ENCODE measurements around the gene AGMO.
"Not testable (repeated sequence)": the region's sequence is repeated elsewhere in the genome, so short reads cannot be mapped to it uniquely, and the experiment has no call there.

AGMO gene

GRCh38 chr7:15566476-15566875 lies 4.7 kb upstream of the AGMO start:
- Histone ChIP-seq H3K27ac (ENCODE audit: low read length) (no peak overlapping the region), H3K27me3 (ENCODE audit: control insufficient read depth, insufficient read depth, low read length) (no peaks in the 10 kb centered on the region), H3K36me3 (ENCODE audit: control insufficient read depth, insufficient read depth, low read length) (no peaks in the 10 kb centered on the region), H3K9me3 (ENCODE audit: control insufficient read depth, insufficient read depth, low read length) (no peaks in the 10 kb centered on the region), H3K4me1 (ENCODE audit: control insufficient read depth, insufficient read depth, low read length) (no peaks in the 10 kb centered on the region), H3K4me3 (ENCODE audit: low read length) (no peak overlapping the region)
- no peak for DNase-seq (ENCODE audit: low read depth, low spot score)
- no CpG with 5 or more reads among the region's 5 CpGs for WGBS (ENCODE audit: insufficient coverage, insufficient read length)

DNA sequence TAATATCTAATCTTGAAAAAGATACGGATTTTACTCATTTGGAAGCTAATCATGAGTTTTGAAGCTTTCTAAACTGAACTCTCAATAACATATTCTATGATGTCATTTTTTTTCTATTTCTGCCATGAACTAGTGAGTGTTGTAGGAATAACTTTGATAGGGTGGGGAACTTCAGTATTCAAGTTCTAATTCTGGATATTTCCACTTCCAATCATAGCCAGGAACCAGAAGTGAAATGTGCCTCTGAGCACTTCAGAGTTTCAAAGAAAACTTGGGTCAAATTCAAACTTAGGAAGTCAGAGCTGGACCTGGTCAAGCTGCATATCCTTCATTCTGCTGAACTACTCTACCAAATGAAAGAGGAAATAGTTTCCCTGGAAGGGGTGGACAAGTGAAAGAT lies 847 bp downstream of the AGMO start:
- Histone ChIP-seq H3K4me3 (ENCODE audit: low read length) (no peak overlapping the region), H3K27me3 (ENCODE audit: control insufficient read depth, insufficient read depth, low read length) (no peaks in the 10 kb centered on the region), H3K27ac (ENCODE audit: low read length) (no peak overlapping the region), H3K4me1 (ENCODE audit: control insufficient read depth, insufficient read depth, low read length) (no peaks in the 10 kb centered on the region), H3K36me3 (ENCODE audit: control insufficient read depth, insufficient read depth, low read length) (no peaks in the 10 kb centered on the region), H3K9me3 (ENCODE audit: control insufficient read depth, insufficient read depth, low read length) (no peaks in the 10 kb centered on the region)
- no peak for DNase-seq (ENCODE audit: low read depth, low spot score)
- WGBS (ENCODE audit: insufficient coverage, insufficient read length), result no CpG with 5 or more reads among the region's 1 CpG

GRCh38 chr7:15559416-15559928 lies 2.3 kb downstream of the AGMO start:
- no peak for DNase-seq (ENCODE audit: low read depth, low spot score)
- Histone ChIP-seq H3K9me3 (ENCODE audit: control insufficient read depth, insufficient read depth, low read length) (no peaks in the 10 kb centered on the region), H3K4me3 (ENCODE audit: low read length) (no peak overlapping the region), H3K4me1 (ENCODE audit: control insufficient read depth, insufficient read depth, low read length) (no peaks in the 10 kb centered on the region), H3K27ac (ENCODE audit: low read length) (no peak overlapping the region), H3K27me3 (ENCODE audit: control insufficient read depth, insufficient read depth, low read length) (no peaks in the 10 kb centered on the region), H3K36me3 (ENCODE audit: control insufficient read depth, insufficient read depth, low read length) (no peaks in the 10 kb centered on the region)
- no CpG with 5 or more reads among the region's 3 CpGs for WGBS (ENCODE audit: insufficient coverage, insufficient read length)

DNA sequence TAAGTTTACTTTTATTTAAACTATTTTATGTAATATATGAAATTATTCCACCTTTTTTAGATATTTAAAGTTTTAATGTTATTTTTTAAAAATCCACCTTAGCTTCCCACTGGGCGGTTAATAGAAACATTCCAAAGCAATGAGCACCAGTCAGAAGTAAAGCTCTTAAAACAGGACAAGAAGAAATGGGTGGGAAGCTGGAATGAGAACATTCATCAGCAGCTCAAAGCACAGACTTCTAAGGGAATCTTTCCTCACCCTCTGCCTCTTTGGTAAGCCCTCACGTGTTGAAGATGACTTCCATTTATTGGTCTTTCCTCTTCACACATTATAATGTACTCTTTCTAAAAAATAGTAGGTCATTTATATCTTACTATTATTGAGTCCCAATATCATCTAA lies 3.1 kb downstream of the AGMO start:
- Histone ChIP-seq H3K4me1 (ENCODE audit: control insufficient read depth, insufficient read depth, low read length) (no peaks in the 10 kb centered on the region), H3K9me3 (ENCODE audit: control insufficient read depth, insufficient read depth, low read length) (no peaks in the 10 kb centered on the region), H3K27ac (ENCODE audit: low read length) (no peak overlapping the region), H3K27me3 (ENCODE audit: control insufficient read depth, insufficient read depth, low read length) (no peaks in the 10 kb centered on the region), H3K36me3 (ENCODE audit: control insufficient read depth, insufficient read depth, low read length) (no peaks in the 10 kb centered on the region), H3K4me3 (ENCODE audit: low read length) (no peak overlapping the region)
- no peak for DNase-seq (ENCODE audit: low read depth, low spot score)
- no CpG with 5 or more reads among the region's 2 CpGs for WGBS (ENCODE audit: insufficient coverage, insufficient read length)

- Histone ChIP-seq H3K4me3 (ENCODE audit: low read length) (no peak overlapping the region), H3K36me3 (ENCODE audit: control insufficient read depth, insufficient read depth, low read length) (no peaks in the 10 kb centered on the region), H3K4me1 (ENCODE audit: control insufficient read depth, insufficient read depth, low read length) (no peaks in the 10 kb centered on the region), H3K27me3 (ENCODE audit: control insufficient read depth, insufficient read depth, low read length) (no peaks in the 10 kb centered on the region), H3K9me3 (ENCODE audit: control insufficient read depth, insufficient read depth, low read length) (no peaks in the 10 kb centered on the region), H3K27ac (ENCODE audit: low read length) (no peak overlapping the region)
- DNase-seq (ENCODE audit: low read depth, low spot score), result no peak
These were observed 4.1 kb downstream of the AGMO start for GRCh38 chr7:15557686-15558085.

DNA sequence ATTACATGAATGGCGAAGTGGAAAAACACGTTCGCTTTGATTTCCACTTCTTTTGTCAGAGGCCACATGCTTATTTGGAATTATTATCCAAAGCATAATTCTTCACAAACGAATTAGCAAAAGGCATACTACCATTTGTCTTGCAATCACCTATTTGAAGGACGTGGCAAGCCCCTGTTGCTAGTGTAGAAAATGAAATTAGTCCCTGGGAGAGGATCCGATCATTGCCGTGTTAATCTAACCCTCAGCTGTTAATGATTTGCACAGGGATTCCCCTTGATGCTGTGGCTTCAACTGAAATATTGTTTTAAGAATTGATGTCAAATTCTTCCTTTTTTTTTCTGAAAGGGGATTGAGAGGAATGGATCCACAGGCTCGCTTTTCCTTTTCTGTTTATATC lies 4.6 kb downstream of the AGMO start:
- Histone ChIP-seq H3K4me1 (ENCODE audit: control insufficient read depth, insufficient read depth, low read length) (no peaks in the 10 kb centered on the region), H3K9me3 (ENCODE audit: control insufficient read depth, insufficient read depth, low read length) (no peaks in the 10 kb centered on the region), H3K4me3 (ENCODE audit: low read length) (no peak overlapping the region), H3K36me3 (ENCODE audit: control insufficient read depth, insufficient read depth, low read length) (no peaks in the 10 kb centered on the region), H3K27me3 (ENCODE audit: control insufficient read depth, insufficient read depth, low read length) (no peaks in the 10 kb centered on the region), H3K27ac (ENCODE audit: low read length) (no peak overlapping the region)
- WGBS (ENCODE audit: insufficient coverage, insufficient read length), result no CpG with 5 or more reads among the region's 8 CpGs
- no peak for DNase-seq (ENCODE audit: low read depth, low spot score)

DNA sequence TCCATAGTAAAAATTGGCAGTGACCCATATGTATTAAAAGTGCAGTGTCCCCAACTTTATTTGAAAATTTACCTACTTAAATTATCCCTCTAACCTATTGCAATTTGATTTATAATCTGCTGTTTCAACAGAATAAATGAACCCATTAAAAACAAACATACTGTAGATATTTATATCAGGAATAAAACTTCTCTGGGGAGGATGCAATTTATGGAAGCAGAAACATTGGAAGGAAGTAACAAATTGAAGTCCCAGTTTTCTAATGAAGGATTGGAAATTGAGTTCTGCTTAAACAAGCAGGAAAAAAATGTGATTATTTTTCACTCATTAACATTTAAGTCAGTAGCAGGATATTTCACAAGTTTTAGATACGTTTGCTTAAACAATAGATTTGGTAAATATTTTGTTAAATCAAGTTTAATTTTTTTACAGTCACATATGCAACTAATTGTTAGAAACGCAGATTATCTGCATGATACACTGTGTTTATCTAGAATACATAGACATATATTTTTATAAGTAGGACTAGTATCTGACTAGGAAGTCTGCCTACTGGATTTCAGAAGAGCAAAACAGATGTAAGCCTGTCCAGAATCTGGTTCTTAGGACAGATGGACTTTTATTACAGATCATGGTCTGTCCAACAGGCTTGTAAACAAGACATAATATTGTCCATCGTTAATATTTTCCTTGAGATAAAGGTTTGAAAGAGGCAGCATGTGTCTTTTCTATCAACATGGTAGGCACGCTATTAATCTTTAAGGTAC lies 5.3 kb downstream of the AGMO start:
- DNase-seq (ENCODE audit: low read depth, low spot score), result no peak
- Histone ChIP-seq H3K4me1 (ENCODE audit: control insufficient read depth, insufficient read depth, low read length) (no peaks in the 10 kb centered on the region), H3K27me3 (ENCODE audit: control insufficient read depth, insufficient read depth, low read length) (no peaks in the 10 kb centered on the region), H3K4me3 (ENCODE audit: low read length) (no peak overlapping the region), H3K36me3 (ENCODE audit: control insufficient read depth, insufficient read depth, low read length) (no peaks in the 10 kb centered on the region), H3K27ac (ENCODE audit: low read length) (no peak overlapping the region), H3K9me3 (ENCODE audit: control insufficient read depth, insufficient read depth, low read length) (no peaks in the 10 kb centered on the region)
- WGBS (ENCODE audit: insufficient coverage, insufficient read length), result no CpG with 5 or more reads among the region's 4 CpGs

GRCh38 chr7:15555381-15555859 lies 6.4 kb downstream of the AGMO start:
- DNase-seq (ENCODE audit: low read depth, low spot score), result no peak

DNA sequence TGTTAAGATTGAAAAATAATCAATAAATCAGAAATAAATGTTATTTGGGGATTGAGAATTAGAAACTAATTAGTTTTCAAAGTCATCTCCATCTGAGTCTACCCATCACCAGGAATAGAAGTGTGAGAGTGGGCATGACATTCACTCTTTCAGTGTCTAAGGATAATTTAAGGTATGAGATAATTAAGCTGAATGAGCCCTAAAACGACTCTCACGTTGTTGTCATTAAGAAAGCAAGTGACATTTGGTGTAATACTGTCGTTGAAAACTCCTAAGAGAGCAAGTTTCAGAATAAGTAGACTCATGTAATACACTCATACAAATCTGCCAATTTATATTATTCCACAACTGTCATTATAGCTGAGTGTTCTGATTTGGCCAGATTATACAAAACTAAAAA lies 7.1 kb downstream of the AGMO start:
- no peaks in the 10 kb centered on the region for H3K4me1 ChIP-seq (ENCODE audit: control insufficient read depth, insufficient read depth, low read length)
- no peaks in the 10 kb centered on the region for H3K36me3 ChIP-seq (ENCODE audit: control insufficient read depth, insufficient read depth, low read length)
- H3K9me3 ChIP-seq (ENCODE audit: control insufficient read depth, insufficient read depth, low read length), result no peaks in the 10 kb centered on the region
- H3K4me3 ChIP-seq (ENCODE audit: low read length), result no peak overlapping the region
- H3K27me3 ChIP-seq (ENCODE audit: control insufficient read depth, insufficient read depth, low read length), result no peaks in the 10 kb centered on the region
- H3K27ac ChIP-seq (ENCODE audit: low read length), result no peak overlapping the region
- no CpG with 5 or more reads among the region's 3 CpGs for WGBS (ENCODE audit: insufficient coverage, insufficient read length)
- DNase-seq (ENCODE audit: low read depth, low spot score), result no peak

More at GRCh38 chr7:15555381-15555859, 6.4 kb downstream of the AGMO start:
- Histone ChIP-seq H3K27me3 (ENCODE audit: control insufficient read depth, insufficient read depth, low read length) (no peaks in the 10 kb centered on the region), H3K36me3 (ENCODE audit: control insufficient read depth, insufficient read depth, low read length) (no peaks in the 10 kb centered on the region), H3K4me1 (ENCODE audit: control insufficient read depth, insufficient read depth, low read length) (no peaks in the 10 kb centered on the region), H3K9me3 (ENCODE audit: control insufficient read depth, insufficient read depth, low read length) (no peaks in the 10 kb centered on the region), H3K27ac (ENCODE audit: low read length) (no peak overlapping the region), H3K4me3 (ENCODE audit: low read length) (no peak overlapping the region)
- whole genome bisulfite sequencing (ENCODE audit: insufficient coverage, insufficient read length), result 100% methylated on average over 1 of the region's 4 CpGs

DNA sequence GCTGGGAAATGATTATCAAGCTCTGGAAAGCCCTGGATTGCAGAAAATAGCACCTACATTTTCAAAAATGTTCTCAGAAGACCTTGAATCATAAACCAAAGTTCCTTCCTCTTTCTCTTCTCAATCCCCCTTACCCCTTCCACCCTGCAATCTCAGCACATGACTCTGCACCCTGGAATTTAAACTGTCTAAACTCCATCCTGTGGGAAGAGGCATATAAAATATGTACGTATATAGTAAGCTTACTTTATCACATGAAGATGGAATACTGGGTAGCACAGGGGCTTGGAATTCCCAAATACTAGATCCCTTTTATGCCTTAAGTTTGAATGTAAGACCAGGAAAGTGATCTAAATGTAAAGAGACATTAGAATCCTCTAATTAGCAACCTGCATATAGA lies 7.7 kb downstream of the AGMO start:
- Histone ChIP-seq H3K4me3 (ENCODE audit: low read length) (no peak overlapping the region), H3K27ac (ENCODE audit: low read length) (no peak overlapping the region), H3K36me3 (ENCODE audit: control insufficient read depth, insufficient read depth, low read length) (no peaks in the 10 kb centered on the region), H3K4me1 (ENCODE audit: control insufficient read depth, insufficient read depth, low read length) (no peaks in the 10 kb centered on the region), H3K9me3 (ENCODE audit: control insufficient read depth, insufficient read depth, low read length) (no peaks in the 10 kb centered on the region), H3K27me3 (ENCODE audit: control insufficient read depth, insufficient read depth, low read length) (no peaks in the 10 kb centered on the region)
- WGBS (ENCODE audit: insufficient coverage, insufficient read length), result no CpG with 5 or more reads among the region's 1 CpG
- DNase-seq (ENCODE audit: low read depth, low spot score), result no peak

DNA sequence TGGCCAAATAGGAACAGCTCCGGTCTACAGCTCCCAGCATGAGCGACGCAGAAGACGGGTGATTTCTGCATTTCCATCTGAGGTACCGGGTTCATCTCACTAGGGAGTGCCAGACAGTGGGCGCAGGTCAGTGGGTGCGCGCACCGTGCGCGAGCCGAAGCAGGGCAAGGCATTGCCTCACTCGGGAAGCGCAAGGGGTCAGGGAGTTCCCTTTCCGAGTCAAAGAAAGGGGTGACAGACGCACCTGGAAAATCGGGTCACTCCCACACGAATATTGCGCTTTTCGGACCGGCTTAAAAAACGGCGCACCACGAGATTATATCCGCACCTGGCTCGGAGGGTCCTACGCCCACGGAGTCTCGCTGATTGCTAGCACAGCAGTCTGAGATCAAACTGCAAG lies 14.5 kb downstream of the AGMO start:
- H3K9me3 ChIP-seq (ENCODE audit: control insufficient read depth, insufficient read depth, low read length); H3K27ac ChIP-seq (ENCODE audit: low read length); H3K36me3 ChIP-seq (ENCODE audit: control insufficient read depth, insufficient read depth, low read length); H3K4me1 ChIP-seq (ENCODE audit: control insufficient read depth, insufficient read depth, low read length); DNase-seq (ENCODE audit: low read depth, low spot score); H3K4me3 ChIP-seq (ENCODE audit: low read length); H3K27me3 ChIP-seq (ENCODE audit: control insufficient read depth, insufficient read depth, low read length): not testable (repeated sequence)
- WGBS (ENCODE audit: insufficient coverage, insufficient read length), result no CpG with 5 or more reads among the region's 29 CpGs
